Cerebellar nuclear complex (tissue), 1 donor: Measurements from ENCODE around the gene HAUS5.

Source experiments
- DNase-seq, 2 experiments: peaks; one replicate each; lab custom pipeline; 2025; lab: John Stamatoyannopoulos, UW

The HAUS5 gene

DNA sequence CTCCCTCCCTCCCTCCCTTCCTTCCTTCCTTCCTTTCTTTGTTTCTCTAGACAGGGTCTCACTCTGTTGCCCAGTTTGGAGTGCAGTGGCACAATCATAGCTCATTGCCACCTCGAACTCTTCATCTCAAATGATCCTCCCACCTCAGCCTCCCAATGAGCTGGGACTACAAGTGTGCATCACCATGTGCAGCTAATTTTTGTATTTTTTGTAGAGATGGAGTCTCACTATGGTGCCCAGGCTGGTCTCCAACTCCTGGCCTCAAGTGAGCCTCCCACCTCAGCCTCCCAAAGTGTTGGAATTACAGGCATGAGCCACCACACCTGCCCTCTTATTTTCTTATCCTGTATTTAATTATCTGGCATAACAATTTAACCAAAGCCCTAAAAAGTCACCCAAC is 58.2 kb downstream of the HAUS5 start:
- no peak for DNase-seq

- no peak for DNase-seq
Measured at GRCh38 chr19:35671818-35672217, 59.3 kb downstream of the HAUS5 start.

DNA sequence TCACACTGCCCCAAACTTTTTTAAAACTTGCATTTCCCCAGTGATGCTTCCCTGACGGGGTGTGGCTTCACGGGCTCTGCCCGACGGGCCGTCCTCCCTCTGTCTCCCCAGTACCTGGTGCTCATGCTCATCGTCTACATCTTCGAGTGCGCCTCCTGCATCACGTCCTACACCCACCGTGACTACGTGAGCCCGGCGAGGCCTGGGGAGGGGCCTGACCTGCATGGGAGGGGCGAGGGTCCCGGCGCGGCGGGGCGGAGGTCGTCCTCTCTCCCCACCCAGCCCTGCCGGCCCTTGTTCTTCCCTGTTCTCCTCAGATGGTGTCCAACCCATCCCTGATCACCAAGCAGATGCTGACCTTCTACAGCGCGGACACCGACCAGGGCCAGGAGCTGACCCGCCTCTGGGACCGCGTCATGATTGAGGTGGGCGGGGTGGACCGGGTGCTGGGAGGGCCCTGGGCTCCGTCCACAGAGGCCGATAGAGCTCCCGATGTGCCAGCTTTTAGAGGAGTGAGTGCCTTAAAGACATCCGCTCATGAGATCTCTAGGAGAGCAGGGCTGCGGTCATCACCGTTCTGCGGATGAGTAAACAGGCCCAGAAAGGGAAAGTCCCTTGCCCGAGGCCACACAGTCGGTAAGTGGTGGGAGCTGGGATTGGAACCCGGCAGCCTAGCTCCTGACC is 60.7 kb downstream of the HAUS5 start:
- DNase-seq: no peak
